HepG2 (cell line): ENCODE results near the gene PMEPA1. TPM values are rescaled to one million over a fixed set of nuclear protein-coding genes. Genes with fewer than 3 reads are reported as not detected.

Experiments
- ATAC-seq: fragments of 200-7000 bp; cut with Tn5 transposase; 3 replicates; pipeline ENCODE4 v1.9.1; 2020; ENCODE audit warnings: mild to moderate bottlenecking, moderate library complexity
- BruUV-seq: library from RNA; stranded (reverse); fragments of 400-500 nt; replicated peaks from 2 replicates; lab custom pipeline; 2021; lab: Mats Ljungman, UMichigan
- CTCF ChIA-PET: fragments of 300-600 bp; formaldehyde crosslinking; extraction: SDS; loops from one replicate; lab custom pipeline; 2021; ENCODE audit warnings: low total read pairs, inconsistent platforms, low intra/inter-chr PET ratio; lab: Yijun Ruan, JAX
- POLR2A ChIA-PET: fragments of 350-600 bp; sonication (Branson Sonifier 250); formaldehyde crosslinking; loops from one replicate; lab custom pipeline; 2020; ENCODE audit warnings: antibody characterized with exemption, inconsistent platforms; lab: Yijun Ruan, JAX
- DNase-seq: peaks from one replicate; pipeline ENCODE4 v3.0.0-alpha.2; 2015; ENCODE audit warnings: low spot score
- FAIRE-seq: peaks from 3 replicates; lab custom pipeline; 2011; peaks lifted over from hg19 to GRCh38; lab: Jason Lieb, UNC
- H2AFZ ChIP-seq: one replicate; pipeline ENCODE4 v1.6.1; 2011; ENCODE audit warnings: low read length, inconsistent platforms
- H3K27ac ChIP-seq: fragments of 300-600 bp; 3 replicates; pipeline ENCODE4 v1.8.0; 2011; ENCODE audit warnings: mixed run types, mild to moderate bottlenecking, mixed read lengths, low read length, inconsistent platforms; ENCODE audit not compliant: insufficient read depth; ENCODE audit errors: extremely low read length
- H3K27me3 ChIP-seq, 2 experiments: fragments of 200-600 bp in 1 of 2; 2 replicates in 1 of 2; 3 replicates in 1 of 2; pipeline versions ENCODE4 v1.6.0 to v1.8.0; 2011; ENCODE audit warnings: low read length in 2 of 2, mild to moderate bottlenecking in 2 of 2, moderate library complexity in 2 of 2, inconsistent platforms in 1 of 2; ENCODE audit not compliant: insufficient read depth in 2 of 2, control insufficient read depth in 1 of 2
- H3K36me3 ChIP-seq, 2 experiments: fragments of 200-600 bp in 1 of 2; replicated peaks in 1 of 2; 2 replicates in 1 of 2; 3 replicates in 1 of 2; pipeline versions ENCODE4 v1.5.1 to v1.8.0; 2011; ENCODE audit warnings: low read length in 2 of 2, inconsistent platforms in 1 of 2; ENCODE audit not compliant: insufficient read depth in 2 of 2, control insufficient read depth in 1 of 2
- H3K4me1 ChIP-seq: 2 replicates; pipeline ENCODE4 v1.5.1; 2012; ENCODE audit warnings: low read length, inconsistent platforms; ENCODE audit not compliant: insufficient read depth
- H3K4me2 ChIP-seq: 2 replicates; pipeline ENCODE4 v1.6.0; 2011; ENCODE audit warnings: low read depth, low read length, inconsistent platforms
- H3K4me3 ChIP-seq, 3 experiments: fragments of 200-600 bp in 1 of 3; sonication (generic), shearing (Covaris generic) in 1 of 3; replicated peaks in 1 of 3; 2 replicates each; pipeline ENCODE4 v1.5.1; 2011 to 2016; ENCODE audit warnings: low read length in 3 of 3, inconsistent platforms in 2 of 3, low read depth in 2 of 3, mild to moderate bottlenecking in 2 of 3, control low read depth in 1 of 3, mixed read lengths in 1 of 3; ENCODE audit not compliant: insufficient read depth in 1 of 3
- H3K79me2 ChIP-seq: one replicate; pipeline ENCODE4 v1.6.1; 2011; ENCODE audit warnings: low read length, inconsistent platforms; ENCODE audit not compliant: insufficient read depth
- H3K9ac ChIP-seq: 2 replicates; pipeline ENCODE4 v1.6.0; 2011; ENCODE audit warnings: mild to moderate bottlenecking, low read depth, low read length, inconsistent platforms; ENCODE audit not compliant: insufficient read depth
- H3K9me3 ChIP-seq: 2 replicates; pipeline ENCODE4 v1.5.1; 2012; ENCODE audit warnings: mild to moderate bottlenecking, low read length
- H4K20me1 ChIP-seq: 2 replicates; pipeline ENCODE4 v1.6.0; 2011; ENCODE audit warnings: inconsistent platforms, mild to moderate bottlenecking, low read length, moderate library complexity; ENCODE audit not compliant: insufficient read depth
- CAMTA2 ChIP-seq: sonication (generic); formaldehyde crosslinking; IDR thresholded peaks from 2 replicates; pipeline ENCODE4 v1.4.0; 2020; ENCODE audit warnings: mild to moderate bottlenecking, missing genetic modification reagents, borderline replicate concordance
- NPAS2 ChIP-seq: sonication (generic); formaldehyde crosslinking; IDR thresholded peaks from 2 replicates; pipeline ENCODE4 v1.8.0; 2022; ENCODE audit warnings: mild to moderate bottlenecking, missing genetic modification reagents, borderline replicate concordance
- PCBP2 ChIP-seq: fragments of 200-400 bp; formaldehyde crosslinking; optimal IDR thresholded peaks from 2 replicates; pipeline ENCODE3; 2018; ENCODE audit warnings: low read length, low read depth; ENCODE audit not compliant: poor library complexity, severe bottlenecking
- ZBTB8A ChIP-seq: sonication (generic); formaldehyde crosslinking; IDR thresholded peaks from 2 replicates; pipeline ENCODE4 v1.4.0; 2020; ENCODE audit warnings: mild to moderate bottlenecking, low read depth, missing genetic modification reagents, borderline replicate concordance
- ZNF207 ChIP-seq: fragments of 450-650 bp; IDR thresholded peaks from 2 replicates; pipeline ENCODE4 v1.6.1; 2016; ENCODE audit warnings: antibody characterized with exemption, borderline replicate concordance
- ZNF468 ChIP-seq: sonication (generic); formaldehyde crosslinking; IDR thresholded peaks from 2 replicates; pipeline ENCODE4 v1.8.0; 2022; ENCODE audit warnings: mild to moderate bottlenecking, moderate library complexity, missing genetic modification reagents
- ZNF563 ChIP-seq: sonication (generic); formaldehyde crosslinking; IDR thresholded peaks from 2 replicates; pipeline ENCODE4 v1.8.0; 2022; ENCODE audit warnings: mild to moderate bottlenecking, moderate library complexity, missing genetic modification reagents
- ZNF780A ChIP-seq: sonication (generic); formaldehyde crosslinking; IDR thresholded peaks from 2 replicates; pipeline ENCODE4 v1.8.0; 2022; ENCODE audit warnings: mild to moderate bottlenecking, missing genetic modification reagents, moderate library complexity
- ZNF781 ChIP-seq: sonication (generic); formaldehyde crosslinking; IDR thresholded peaks from 2 replicates; pipeline ENCODE4 v1.5.1; 2020; ENCODE audit warnings: borderline replicate concordance, mild to moderate bottlenecking, missing genetic modification reagents; ENCODE audit errors: not compliant biosample characterization
- ZNF788 ChIP-seq: sonication (generic); formaldehyde crosslinking; IDR thresholded peaks from 2 replicates; pipeline ENCODE4 v1.5.0; 2020; ENCODE audit warnings: mild to moderate bottlenecking, missing genetic modification reagents, borderline replicate concordance
- WGBS: methylation state at CpG from one replicate; pipeline ENCODE4 v1.1.6; 2017; ENCODE audit warnings: low lambda C conversion rate; 5-methylcytosine and 5-hydroxymethylcytosine counted together
- in situ Hi-C: cut with HindIII; loops from 2 replicates; pipeline ENCODE4 v1.10.0; 2017; ENCODE audit warnings: low pct_unique_long_range_greater_than_20kb; ENCODE audit not compliant: extremely low pct_ligation_motif_present
- intact Hi-C: fragments of 100-400 bp; cut with micrococcal nuclease; formaldehyde crosslinking; loops from one replicate; pipeline ENCODE4 v1.10.0; 2022; ENCODE audit not compliant: unreplicated experiment
- polyA plus RNA-seq, 8 experiments: library from polyadenylated mRNA; depleted of rRNA in 3 of 8; stranded (reverse) in 7 of 8; unstranded in 1 of 8; fragments of >200 nt; fragmentation: Illumina TruSeq in 4 of 8; extraction: Trizol in 4 of 8; gene quantifications; 2 replicates each; pipeline versions ENCODE4 v1.2.1 to v1.2.3, GENCODE V29; 2011 to 2016; ENCODE audit warnings: low read depth in 4 of 8, missing spikeins in 1 of 8, mixed read lengths in 1 of 8; ENCODE audit not compliant: insufficient read depth in 1 of 8
- total RNA-seq, 5 experiments: library from RNA; depleted of rRNA; stranded (reverse); fragments of >200 nt; fragmentation: Illumina TruSeq; extraction: Trizol; gene quantifications; 2 replicates each; pipeline ENCODE4 v1.2.3, GENCODE V29; 2016; ENCODE audit warnings: low read depth in 1 of 5
- TF ChIP-seq, protein P1 (sequence below): sonication (generic); formaldehyde crosslinking; IDR thresholded peaks from 2 replicates; pipeline ENCODE4 v1.5.0; 2020; ENCODE audit warnings: missing genetic modification reagents
- TF ChIP-seq, protein P2 (sequence below): sonication (generic); formaldehyde crosslinking; conservative IDR thresholded peaks from 2 replicates; pipeline ENCODE4 v1.4.0; 2020; ENCODE audit warnings: missing genetic modification reagents
- TF ChIP-seq, protein P3 (sequence below): sonication (generic); formaldehyde crosslinking; IDR thresholded peaks from 2 replicates; pipeline ENCODE4 v1.9.0; 2021; ENCODE audit warnings: missing genetic modification reagents, borderline replicate concordance
- TF ChIP-seq, protein P4 (sequence below): sonication (generic); formaldehyde crosslinking; IDR thresholded peaks from 2 replicates; pipeline ENCODE4 v1.4.0; 2020; ENCODE audit warnings: mild to moderate bottlenecking, low read depth, missing genetic modification reagents
- TF ChIP-seq, protein P5 (sequence below): sonication (generic); formaldehyde crosslinking; IDR thresholded peaks from 2 replicates; pipeline ENCODE4 v1.8.0; 2022; ENCODE audit warnings: mild to moderate bottlenecking, missing genetic modification reagents
- TF ChIP-seq, protein P6 (sequence below): sonication (generic); formaldehyde crosslinking; IDR thresholded peaks from 2 replicates; pipeline ENCODE4 v1.4.0; 2020; ENCODE audit warnings: low read depth, mild to moderate bottlenecking, missing genetic modification reagents

The PMEPA1 gene
- total and polyA plus RNA-seq, 2 of the 13 experiments (the other 11 are each of a cell fraction or from before 2014, with no cell fraction given), result not detected

DNA sequence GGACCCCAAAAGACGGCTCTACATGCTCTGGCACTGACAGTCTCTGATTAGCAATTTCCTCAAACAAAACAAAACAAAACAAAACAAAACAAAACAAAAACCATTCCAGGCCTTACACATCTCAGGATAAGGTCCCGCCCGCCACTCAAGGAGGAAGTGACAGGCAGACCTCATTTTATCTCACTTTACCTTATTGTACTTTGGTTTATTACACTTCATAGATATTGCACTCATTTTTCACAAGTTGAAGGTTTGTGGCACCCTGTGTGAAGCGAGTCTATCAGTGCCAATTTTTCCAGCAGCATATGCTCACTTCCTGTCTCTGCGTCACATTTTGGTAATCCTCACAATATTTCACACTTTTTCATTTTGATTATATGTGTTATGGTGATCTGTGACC lies 104.8 kb downstream of the PMEPA1 start:
- no TSS peak for BruUV-seq
- peak; percentile 28 for FAIRE-seq
- Histone ChIP-seq H3K79me2 (no peaks in the 10 kb centered on the region), H4K20me1 (no peaks in the 10 kb centered on the region), H3K4me1 (no peaks in the 10 kb centered on the region), H3K4me2 (no peak overlapping the region), H2AFZ (no peak overlapping the region), H3K27me3 (peaks cover 15 to 58% of the 10 kb centered on the region in 2 experiments; a peak in 3 of 5 replicates), H3K27ac (no peak overlapping the region), H3K4me3 (no peak overlapping the region), H3K9ac (no peak overlapping the region), H3K9me3 (no peaks in the 10 kb centered on the region), H3K36me3 (no peaks in the 10 kb centered on the region)
- in situ Hi-C loops, result no loop called here
- ATAC-seq, result no peak
- no peak for DNase-seq
- ChIA-PET POLR2A (no interaction called here), CTCF (no interaction called here)
- 24% methylated on average over 5 of the region's 5 CpGs for WGBS
- intact Hi-C loops, result no loop called here
- TF ChIP-seq, protein P1, sequence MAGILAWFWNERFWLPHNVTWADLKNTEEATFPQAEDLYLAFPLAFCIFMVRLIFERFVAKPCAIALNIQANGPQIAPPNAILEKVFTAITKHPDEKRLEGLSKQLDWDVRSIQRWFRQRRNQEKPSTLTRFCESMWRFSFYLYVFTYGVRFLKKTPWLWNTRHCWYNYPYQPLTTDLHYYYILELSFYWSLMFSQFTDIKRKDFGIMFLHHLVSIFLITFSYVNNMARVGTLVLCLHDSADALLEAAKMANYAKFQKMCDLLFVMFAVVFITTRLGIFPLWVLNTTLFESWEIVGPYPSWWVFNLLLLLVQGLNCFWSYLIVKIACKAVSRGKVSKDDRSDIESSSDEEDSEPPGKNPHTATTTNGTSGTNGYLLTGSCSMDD (CRISPR knock-in tag), result no peak
- TF ChIP-seq, protein P2, sequence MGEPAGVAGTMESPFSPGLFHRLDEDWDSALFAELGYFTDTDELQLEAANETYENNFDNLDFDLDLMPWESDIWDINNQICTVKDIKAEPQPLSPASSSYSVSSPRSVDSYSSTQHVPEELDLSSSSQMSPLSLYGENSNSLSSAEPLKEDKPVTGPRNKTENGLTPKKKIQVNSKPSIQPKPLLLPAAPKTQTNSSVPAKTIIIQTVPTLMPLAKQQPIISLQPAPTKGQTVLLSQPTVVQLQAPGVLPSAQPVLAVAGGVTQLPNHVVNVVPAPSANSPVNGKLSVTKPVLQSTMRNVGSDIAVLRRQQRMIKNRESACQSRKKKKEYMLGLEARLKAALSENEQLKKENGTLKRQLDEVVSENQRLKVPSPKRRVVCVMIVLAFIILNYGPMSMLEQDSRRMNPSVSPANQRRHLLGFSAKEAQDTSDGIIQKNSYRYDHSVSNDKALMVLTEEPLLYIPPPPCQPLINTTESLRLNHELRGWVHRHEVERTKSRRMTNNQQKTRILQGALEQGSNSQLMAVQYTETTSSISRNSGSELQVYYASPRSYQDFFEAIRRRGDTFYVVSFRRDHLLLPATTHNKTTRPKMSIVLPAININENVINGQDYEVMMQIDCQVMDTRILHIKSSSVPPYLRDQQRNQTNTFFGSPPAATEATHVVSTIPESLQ, result no peak
- no peak for TF ChIP-seq ZNF563 (CRISPR knock-in tag)
- TF ChIP-seq, protein P3, sequence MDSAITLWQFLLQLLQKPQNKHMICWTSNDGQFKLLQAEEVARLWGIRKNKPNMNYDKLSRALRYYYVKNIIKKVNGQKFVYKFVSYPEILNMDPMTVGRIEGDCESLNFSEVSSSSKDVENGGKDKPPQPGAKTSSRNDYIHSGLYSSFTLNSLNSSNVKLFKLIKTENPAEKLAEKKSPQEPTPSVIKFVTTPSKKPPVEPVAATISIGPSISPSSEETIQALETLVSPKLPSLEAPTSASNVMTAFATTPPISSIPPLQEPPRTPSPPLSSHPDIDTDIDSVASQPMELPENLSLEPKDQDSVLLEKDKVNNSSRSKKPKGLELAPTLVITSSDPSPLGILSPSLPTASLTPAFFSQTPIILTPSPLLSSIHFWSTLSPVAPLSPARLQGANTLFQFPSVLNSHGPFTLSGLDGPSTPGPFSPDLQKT (CRISPR knock-in tag), result no peak
- no peak for TF ChIP-seq ZNF788 (CRISPR knock-in tag)
- no peak for TF ChIP-seq NPAS2 (CRISPR knock-in tag)
- TF ChIP-seq ZBTB8A (CRISPR knock-in tag), result no peak
- TF ChIP-seq ZNF207, result no peak
- TF ChIP-seq ZNF781 (CRISPR knock-in tag), result no peak
- no peak for TF ChIP-seq ZNF468 (CRISPR knock-in tag)
- TF ChIP-seq, protein P4, sequence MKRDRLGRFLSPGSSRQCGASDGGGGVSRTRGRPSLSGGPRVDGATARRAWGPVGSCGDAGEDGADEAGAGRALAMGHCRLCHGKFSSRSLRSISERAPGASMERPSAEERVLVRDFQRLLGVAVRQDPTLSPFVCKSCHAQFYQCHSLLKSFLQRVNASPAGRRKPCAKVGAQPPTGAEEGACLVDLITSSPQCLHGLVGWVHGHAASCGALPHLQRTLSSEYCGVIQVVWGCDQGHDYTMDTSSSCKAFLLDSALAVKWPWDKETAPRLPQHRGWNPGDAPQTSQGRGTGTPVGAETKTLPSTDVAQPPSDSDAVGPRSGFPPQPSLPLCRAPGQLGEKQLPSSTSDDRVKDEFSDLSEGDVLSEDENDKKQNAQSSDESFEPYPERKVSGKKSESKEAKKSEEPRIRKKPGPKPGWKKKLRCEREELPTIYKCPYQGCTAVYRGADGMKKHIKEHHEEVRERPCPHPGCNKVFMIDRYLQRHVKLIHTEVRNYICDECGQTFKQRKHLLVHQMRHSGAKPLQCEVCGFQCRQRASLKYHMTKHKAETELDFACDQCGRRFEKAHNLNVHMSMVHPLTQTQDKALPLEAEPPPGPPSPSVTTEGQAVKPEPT (CRISPR knock-in tag), result no peak
- no peak for TF ChIP-seq ZNF780A (CRISPR knock-in tag)
- TF ChIP-seq CAMTA2 (CRISPR knock-in tag), result no peak
- TF ChIP-seq, protein P5, sequence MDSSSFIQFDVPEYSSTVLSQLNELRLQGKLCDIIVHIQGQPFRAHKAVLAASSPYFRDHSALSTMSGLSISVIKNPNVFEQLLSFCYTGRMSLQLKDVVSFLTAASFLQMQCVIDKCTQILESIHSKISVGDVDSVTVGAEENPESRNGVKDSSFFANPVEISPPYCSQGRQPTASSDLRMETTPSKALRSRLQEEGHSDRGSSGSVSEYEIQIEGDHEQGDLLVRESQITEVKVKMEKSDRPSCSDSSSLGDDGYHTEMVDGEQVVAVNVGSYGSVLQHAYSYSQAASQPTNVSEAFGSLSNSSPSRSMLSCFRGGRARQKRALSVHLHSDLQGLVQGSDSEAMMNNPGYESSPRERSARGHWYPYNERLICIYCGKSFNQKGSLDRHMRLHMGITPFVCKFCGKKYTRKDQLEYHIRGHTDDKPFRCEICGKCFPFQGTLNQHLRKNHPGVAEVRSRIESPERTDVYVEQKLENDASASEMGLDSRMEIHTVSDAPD (CRISPR knock-in tag), result no peak
- no peak for TF ChIP-seq PCBP2
- TF ChIP-seq, protein P6, sequence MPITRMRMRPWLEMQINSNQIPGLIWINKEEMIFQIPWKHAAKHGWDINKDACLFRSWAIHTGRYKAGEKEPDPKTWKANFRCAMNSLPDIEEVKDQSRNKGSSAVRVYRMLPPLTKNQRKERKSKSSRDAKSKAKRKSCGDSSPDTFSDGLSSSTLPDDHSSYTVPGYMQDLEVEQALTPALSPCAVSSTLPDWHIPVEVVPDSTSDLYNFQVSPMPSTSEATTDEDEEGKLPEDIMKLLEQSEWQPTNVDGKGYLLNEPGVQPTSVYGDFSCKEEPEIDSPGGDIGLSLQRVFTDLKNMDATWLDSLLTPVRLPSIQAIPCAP (CRISPR knock-in tag), result no peak
